Activated CD4-positive, alpha-beta T cell treated with anti-CD3 and anti-CD28 coated beads, Interleukin-2, amount 50 U/mL, for 24 hours (primary cell): ENCODE data around the gene PCSK5.

Source experiments
- DNase-seq, 2 donors: peaks; one replicate each; pipeline ENCODE4 v3.0.0-alpha.2; 2020; ENCODE audit warnings: low read depth in 1 of 2, low spot score in 1 of 2

Gene PCSK5

GRCh38 chr9:76181020-76181641, 290.7 kb downstream of the PCSK5 start:
- no peak for DNase-seq

- DNase-seq, result no peak
Observed at GRCh38 chr9:76181781-76182180, 291.3 kb downstream of the PCSK5 start.

GRCh38 chr9:76185432-76185831, 295.0 kb downstream of the PCSK5 start:
- no peak for DNase-seq

GRCh38 chr9:76188286-76188685, 297.8 kb downstream of the PCSK5 start:
- DNase-seq, result no peak

GRCh38 chr9:76188905-76189304, 298.4 kb downstream of the PCSK5 start:
- no peak for DNase-seq

- DNase-seq, result no peak
Observed at GRCh38 chr9:76191493-76191892, 301.0 kb downstream of the PCSK5 start.

- no peak for DNase-seq
Observed at GRCh38 chr9:76192013-76192412, 301.5 kb downstream of the PCSK5 start.

GRCh38 chr9:76194896-76195295, 304.4 kb downstream of the PCSK5 start:
- DNase-seq, result no peak

- DNase-seq, result no peak
Observed at GRCh38 chr9:76198336-76198735, 307.9 kb downstream of the PCSK5 start.

- no peak for DNase-seq
Observed at GRCh38 chr9:76200315-76200714, 309.8 kb downstream of the PCSK5 start.

- DNase-seq, result no peak
Observed at GRCh38 chr9:76200745-76201144, 310.3 kb downstream of the PCSK5 start.

- DNase-seq, result no peak
Observed at GRCh38 chr9:76203373-76203772, 312.9 kb downstream of the PCSK5 start.

GRCh38 chr9:76206821-76207220, 316.3 kb downstream of the PCSK5 start:
- no peak for DNase-seq

- DNase-seq, result no peak
Observed at GRCh38 chr9:76213751-76214150, 323.3 kb downstream of the PCSK5 start.

- DNase-seq, result no peak
Observed at GRCh38 chr9:76215066-76215465, 324.6 kb downstream of the PCSK5 start.

- no peak for DNase-seq
Observed at GRCh38 chr9:76216161-76216649, 325.7 kb downstream of the PCSK5 start.

- DNase-seq, result no peak
Observed at GRCh38 chr9:76218117-76218885, 327.8 kb downstream of the PCSK5 start.

GRCh38 chr9:76218886-76219445, 328.5 kb downstream of the PCSK5 start:
- DNase-seq, result no peak

GRCh38 chr9:76219560-76220151, 329.2 kb downstream of the PCSK5 start:
- no peak for DNase-seq

- DNase-seq, result no peak
Observed at GRCh38 chr9:76221423-76221822, 330.9 kb downstream of the PCSK5 start.

- DNase-seq, result no peak
Observed at GRCh38 chr9:76223749-76224340, 333.4 kb downstream of the PCSK5 start.

GRCh38 chr9:76227156-76227555, 336.7 kb downstream of the PCSK5 start:
- DNase-seq, result no peak
